ENCODE results near the gene GPR137B.

Gene GPR137B

DNA sequence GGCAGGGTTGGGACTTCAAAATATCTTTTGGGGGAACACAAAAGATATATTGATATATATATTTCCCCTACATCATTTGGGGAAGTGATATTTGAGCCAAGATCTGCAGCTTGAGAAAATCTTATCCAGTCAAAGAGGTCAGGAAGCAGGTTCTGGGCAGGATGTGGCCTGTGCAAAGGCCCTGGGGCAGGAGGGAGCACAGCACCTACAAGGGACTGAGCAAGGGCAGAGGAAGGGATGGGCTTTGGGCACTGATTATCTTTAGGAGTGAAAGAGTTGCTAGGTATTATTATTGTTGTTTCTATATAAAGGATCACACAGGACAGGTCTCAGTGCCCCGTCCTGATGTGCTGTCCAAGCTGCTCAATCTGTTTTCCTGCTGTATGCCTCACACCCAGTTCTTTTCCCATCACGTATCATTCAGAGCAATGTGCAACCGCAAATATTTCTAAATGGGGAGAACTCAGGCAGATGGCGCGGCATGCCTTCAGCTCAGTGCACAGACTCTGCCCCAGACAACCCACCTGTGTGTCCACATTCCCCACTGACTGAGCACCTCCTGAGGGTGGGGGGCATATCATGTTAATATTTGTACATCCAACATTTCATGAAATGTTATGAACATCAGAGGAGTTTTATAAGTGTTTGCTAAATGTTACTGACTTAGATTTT is 28.1 kb upstream of the GPR137B start:
- no peak for DNase-seq

- DNase-seq, result no peak
Measured at GRCh38 chr1:236117710-236118109, 24.6 kb upstream of the GPR137B start.

GRCh38 chr1:236119943-236120484 is 22.3 kb upstream of the GPR137B start:
- DNase-seq, result no peak

DNA sequence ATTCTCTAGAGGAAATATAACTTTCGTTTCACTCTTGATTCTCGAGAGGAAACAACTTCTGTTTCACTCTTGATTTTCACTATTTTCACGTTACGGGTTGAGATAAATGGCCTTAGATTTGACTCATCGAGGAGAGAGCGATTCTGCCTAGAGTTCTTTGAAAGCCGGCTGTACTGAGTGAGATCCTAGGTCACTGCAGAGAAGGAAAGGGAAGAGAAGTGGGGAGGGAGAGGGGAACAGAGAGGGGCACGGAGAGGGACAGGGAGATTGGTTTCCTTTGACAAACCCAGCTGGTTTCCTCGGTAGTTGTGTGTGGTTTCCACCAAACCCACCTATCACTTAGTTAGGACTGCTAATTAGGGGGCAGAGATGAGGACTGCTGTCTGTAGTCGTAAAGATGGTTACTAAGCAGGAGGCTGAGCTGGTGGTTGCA is 21.6 kb upstream of the GPR137B start:
- no peak for DNase-seq

DNA sequence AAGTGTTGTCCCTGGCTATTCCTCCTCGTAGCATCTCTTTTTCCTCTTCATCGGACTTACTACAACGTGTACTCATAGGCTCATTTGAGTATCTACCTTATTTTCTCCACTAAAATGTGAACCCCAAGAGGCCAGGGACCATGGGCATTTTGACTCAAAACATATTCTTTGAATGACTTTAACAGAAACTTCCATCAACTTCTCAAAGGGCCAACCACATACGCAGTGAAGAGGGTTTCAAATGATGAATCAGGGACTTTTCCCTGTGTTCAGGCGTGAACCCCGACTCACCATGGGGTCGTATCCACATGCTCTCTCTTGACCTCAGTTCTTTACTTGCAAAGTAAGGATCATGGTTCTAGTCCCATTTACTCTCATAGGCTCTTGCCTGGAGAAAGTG is 20.2 kb upstream of the GPR137B start:
- DNase-seq, result no peak

DNA sequence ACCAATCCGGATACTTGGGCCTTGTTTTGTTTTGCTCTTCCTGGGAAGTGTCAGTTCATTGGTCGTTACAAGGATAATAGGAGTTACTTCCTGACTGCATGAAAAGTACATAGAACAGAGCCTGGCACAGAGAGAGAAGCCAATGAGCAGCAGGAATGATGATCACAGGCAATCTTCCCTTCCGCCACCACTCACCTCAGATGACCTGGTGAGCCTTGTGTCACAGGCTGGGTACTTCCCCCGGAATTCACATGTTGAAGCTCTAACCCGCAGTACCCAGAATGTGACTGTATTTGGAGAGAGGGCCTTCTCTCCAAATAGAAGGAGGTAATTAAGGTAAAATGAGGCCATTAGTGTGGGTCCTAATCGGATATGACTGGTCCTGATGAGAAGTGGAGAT is 18.8 kb upstream of the GPR137B start:
- DNase-seq, result no peak

DNA sequence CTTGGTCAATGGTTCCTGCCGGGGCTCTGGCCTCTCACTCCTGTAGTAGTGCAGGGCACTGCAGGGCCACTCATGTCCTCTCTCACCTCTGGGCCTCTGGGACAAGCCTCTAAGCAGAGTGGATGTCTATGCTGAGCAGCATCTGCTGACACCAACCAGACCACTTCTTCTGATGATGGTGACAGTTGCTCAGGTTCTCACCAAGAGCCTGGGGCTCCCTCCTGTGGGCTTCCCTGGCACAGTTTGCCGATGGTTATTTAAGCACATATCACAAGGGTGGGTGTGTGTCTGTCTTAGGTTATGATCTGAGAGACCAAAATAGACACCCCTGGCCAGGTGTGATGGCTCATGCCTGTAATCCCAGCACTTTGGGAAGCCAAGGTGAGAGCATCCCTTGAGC is 17.4 kb upstream of the GPR137B start:
- DNase-seq, result no peak

DNA sequence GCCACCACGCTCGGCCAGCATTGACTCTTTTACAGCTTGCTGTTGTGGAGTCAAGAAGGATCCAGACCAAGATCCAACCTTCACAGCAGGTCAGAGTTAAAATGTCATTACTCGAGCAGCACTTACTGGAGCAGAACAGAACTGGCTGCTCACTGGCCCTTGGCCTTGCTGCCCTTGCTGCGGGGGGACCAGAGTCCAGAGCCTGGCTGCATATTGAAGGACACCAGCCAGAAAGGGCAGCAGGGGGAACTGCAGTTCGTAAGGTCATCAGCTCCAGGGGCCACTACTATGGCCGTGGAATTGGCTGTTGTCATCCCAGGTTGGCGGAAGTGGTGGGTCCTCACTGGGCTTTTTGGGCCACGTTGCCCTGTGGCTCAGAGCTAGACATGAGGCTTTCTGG is 15.3 kb upstream of the GPR137B start:
- no peak for DNase-seq

GRCh38 chr1:236128646-236129178 is 13.6 kb upstream of the GPR137B start:
- no peak for DNase-seq

- no peak for DNase-seq
Measured at GRCh38 chr1:236129306-236129705, 13.0 kb upstream of the GPR137B start.

- no peak for DNase-seq
Measured at GRCh38 chr1:236130372-236130771, 12.0 kb upstream of the GPR137B start.

DNA sequence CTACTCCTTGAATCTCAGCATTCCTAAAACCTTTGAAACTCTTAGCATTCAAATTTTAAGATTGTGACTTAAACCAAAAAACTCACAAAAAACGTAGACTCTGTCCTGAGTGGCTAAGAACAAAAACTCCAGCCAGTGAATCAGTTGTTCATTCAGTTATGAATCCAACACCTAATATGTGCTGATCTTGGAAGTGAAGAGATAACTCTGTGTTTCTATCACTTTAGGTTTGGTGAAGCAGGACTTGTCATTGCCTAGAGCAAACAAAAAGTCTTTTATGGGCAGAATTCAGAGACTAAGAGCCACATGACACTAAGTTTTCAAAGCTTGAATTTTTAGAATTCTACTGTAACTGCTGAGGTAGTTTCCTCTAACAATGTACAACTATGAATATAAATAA is 10.4 kb upstream of the GPR137B start:
- DNase-seq, result no peak

DNA sequence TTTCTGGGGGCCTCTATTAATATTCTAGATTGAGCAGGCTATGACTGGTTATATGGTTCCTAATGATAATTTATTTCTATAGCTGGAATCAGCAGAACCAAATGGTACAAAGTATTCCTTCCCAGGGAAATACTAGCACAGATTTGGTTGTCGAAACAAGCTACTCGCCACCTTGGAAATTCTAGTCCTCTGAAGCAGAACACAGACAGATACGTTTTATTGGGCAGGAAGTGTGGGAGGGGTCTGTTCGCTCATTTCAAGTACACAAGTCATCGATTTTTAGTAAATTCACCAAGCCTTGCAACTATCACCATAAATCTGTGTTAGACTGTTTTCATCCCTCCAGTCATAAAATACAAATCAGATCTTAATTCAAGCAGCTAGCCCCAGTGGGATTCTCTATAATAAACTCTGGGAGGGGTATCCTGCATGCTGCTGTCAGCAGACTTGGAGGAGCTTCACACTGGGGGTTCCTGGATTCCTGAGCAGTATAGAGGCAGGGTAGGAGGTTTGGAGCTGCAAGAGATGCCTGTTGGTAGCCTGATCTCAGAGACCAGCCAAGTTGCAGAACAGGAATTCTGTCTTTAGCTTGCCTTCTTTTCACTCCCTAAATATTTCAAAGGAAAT is 9.8 kb upstream of the GPR137B start:
- DNase-seq, result no peak

DNA sequence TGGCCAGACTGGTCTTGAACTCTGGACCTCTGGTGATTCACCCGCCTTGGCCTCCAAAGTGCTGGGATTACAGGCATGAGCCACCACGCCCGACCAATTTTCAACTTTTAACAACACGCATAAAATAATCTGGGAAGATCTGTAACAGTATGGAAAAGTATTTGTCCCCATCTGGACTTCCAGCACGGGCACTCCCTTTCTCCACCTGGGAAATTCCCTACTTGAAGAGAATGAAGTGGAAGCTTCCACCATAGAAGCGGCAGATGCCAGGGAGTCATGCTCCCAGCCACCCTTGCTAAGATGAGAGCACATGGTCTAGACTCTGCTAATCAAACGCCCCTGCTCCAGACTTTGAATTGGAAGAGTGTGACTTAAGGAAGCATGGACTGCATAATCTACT is 9.0 kb upstream of the GPR137B start:
- no peak for DNase-seq

GRCh38 chr1:236133802-236134201 is 8.5 kb upstream of the GPR137B start:
- no peak for DNase-seq

DNA sequence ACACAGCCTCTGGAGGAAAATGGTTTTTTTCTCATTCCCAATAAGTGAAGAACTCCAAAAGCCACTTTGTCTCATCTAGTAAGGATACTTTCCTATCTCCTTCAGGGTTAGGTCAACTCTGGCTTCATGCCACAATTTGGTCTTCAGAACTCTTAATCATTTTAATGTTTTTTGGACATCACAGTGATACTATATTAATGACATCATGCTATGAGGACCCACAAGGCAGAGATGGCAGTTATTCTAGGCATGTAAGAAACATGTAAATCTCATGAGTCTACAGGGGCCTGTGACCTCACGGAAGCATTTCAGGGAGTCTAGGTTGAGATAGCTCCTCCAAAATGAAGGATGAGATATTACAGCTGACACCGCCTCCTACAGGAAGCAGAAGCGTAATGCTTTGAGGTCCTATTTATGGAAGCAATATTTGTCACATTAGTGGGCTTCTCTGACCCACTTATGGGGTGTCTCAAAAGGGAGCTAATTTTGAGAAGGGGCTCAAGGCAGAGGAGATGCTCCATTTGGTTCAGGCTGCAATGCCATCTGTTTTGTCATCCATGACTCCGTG is 5.0 kb upstream of the GPR137B start:
- no peak for DNase-seq

DNA sequence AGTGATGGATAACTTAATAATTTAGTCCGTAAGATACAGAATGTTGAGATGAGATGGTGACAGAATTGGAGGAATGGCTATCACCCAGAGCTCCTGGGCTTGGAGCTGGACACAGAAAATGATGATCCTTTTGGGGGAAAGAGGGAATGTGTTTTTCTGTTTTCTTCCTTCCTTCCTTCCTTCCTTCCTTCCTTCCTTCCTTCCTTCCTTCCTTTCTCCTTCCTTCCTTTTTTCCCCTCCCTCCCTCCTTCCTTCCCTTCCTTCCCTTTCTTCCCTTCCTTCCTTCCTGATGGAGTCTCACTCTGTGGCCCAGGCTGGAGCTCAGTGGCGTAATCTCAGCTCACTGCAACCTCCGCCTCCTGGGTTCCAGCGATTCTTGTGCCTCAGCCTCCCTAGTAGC is 2.8 kb upstream of the GPR137B start:
- no peak for DNase-seq

- DNase-seq, result no peak
Measured at GRCh38 chr1:236140705-236141446, 1.5 kb upstream of the GPR137B start.

GRCh38 chr1:236141447-236142252 is 689 bp upstream of the GPR137B start:
- DNase-seq, result no peak

DNA sequence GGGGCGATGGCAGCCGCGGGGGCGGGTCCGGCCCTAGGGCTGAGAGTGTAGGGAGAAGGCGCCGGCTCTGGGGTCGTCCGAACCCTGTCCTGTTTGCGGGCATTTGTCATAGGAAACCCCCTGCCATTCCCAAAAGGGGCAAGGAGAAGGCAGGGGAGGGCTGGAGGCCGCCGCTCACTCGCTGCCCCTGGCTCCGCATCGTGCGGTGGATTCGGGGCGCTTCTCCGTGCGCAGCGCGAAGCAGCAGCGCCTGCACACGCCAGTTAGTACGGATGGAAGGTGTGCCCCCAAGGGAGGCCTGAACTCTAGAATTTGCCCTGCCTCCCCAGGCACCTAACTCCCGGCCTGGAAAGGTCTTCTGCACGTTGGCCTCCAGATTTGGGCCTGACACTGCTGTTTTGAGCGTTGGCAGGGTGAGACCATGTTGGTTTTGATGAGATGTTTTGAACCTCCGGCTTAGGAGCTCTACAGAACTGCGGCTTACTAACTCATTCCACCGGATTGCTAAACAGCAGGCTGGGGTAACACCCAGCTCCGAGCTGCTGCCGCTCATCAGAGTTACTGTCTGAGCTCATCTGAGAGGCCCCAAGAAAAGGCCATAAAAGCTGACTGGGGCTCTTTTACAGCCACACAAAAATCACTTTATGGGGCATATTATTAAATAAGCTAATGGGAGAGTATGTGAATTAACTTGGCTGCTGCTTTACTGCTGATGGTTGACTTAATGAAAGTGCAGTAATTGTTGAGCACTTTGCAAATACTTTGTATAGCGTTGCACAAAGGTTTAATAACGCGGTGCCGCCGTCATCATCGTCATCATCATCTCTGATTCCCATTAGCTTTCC is 987 bp downstream of the GPR137B start:
- no peak for DNase-seq

DNA sequence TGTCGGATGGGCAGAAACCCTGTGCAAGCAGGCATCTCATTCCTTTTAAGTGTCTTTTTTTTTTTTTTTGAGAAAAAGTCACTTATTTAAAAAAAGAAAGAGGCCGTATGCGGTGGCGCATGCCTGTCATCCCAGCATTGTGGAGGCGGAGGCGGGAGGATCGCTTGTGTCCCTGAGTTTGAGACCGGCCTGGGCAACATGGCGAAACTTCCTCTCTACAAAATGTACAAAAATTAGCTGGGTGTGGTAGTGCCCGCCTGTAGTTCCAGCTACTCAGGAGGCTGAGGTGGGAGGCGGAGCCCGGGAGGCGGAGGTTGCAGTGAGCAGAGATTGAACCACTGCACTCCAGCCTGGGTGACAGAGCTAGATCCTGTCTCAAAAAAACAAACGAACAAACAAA is 1.7 kb downstream of the GPR137B start:
- DNase-seq, result no peak
